Measurements from ENCODE around the gene NME7.

DNA sequence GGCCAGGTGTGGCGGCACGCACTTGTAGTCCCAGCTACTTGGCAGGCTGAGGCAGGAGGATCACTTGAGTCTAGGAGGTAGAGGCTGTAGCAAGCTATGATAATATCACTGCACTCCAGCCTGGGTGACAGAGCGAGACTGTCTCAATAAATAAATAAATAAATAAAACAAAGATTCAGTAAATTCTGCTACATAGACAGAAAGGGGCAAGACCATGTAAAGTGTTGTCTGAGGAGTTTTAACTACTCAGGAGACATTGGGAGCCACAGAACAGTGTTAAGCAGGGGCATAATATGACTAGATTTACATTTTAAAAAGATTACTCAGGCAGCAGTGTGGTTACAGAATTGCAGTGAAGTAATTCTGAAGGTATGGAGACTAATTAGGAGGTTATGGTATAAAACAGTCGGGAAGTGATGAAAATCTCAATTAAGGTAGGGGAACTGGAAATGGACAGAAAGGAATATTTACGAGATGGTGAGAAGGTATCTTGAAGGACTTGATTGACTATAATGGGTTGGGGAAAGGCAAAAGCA, 166.4 kb downstream of the NME7 start:
- TF ChIP-seq, protein P1, sequence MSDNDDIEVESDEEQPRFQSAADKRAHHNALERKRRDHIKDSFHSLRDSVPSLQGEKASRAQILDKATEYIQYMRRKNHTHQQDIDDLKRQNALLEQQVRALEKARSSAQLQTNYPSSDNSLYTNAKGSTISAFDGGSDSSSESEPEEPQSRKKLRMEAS (IDR thresholded peaks at IDR 0.05), result no peak
- TF ChIP-seq, protein P2, sequence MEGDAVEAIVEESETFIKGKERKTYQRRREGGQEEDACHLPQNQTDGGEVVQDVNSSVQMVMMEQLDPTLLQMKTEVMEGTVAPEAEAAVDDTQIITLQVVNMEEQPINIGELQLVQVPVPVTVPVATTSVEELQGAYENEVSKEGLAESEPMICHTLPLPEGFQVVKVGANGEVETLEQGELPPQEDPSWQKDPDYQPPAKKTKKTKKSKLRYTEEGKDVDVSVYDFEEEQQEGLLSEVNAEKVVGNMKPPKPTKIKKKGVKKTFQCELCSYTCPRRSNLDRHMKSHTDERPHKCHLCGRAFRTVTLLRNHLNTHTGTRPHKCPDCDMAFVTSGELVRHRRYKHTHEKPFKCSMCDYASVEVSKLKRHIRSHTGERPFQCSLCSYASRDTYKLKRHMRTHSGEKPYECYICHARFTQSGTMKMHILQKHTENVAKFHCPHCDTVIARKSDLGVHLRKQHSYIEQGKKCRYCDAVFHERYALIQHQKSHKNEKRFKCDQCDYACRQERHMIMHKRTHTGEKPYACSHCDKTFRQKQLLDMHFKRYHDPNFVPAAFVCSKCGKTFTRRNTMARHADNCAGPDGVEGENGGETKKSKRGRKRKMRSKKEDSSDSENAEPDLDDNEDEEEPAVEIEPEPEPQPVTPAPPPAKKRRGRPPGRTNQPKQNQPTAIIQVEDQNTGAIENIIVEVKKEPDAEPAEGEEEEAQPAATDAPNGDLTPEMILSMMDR (IDR thresholded peaks at IDR 0.05; ENCODE audit: low read depth, low read length, missing input control), result no peak
- TF ChIP-seq JUND (IDR thresholded peaks at IDR 0.05) (no peak), RAD21 (IDR thresholded peaks at IDR 0.05) (no peak), EGR1 (IDR thresholded peaks at IDR 0.05; ENCODE audit: low read depth in 2 of 2) (no peak), GABPA (IDR thresholded peaks at IDR 0.05 in 1 of 2, conservative IDR thresholded peaks at IDR 0.05 in 1 of 2) (no peak), FOXA1 (IDR thresholded peaks at IDR 0.05) (no peak), YY1 (IDR thresholded peaks at IDR 0.05) (no peak), SP1 (IDR thresholded peaks at IDR 0.05) (no peak)
- TF ChIP-seq, protein P3, sequence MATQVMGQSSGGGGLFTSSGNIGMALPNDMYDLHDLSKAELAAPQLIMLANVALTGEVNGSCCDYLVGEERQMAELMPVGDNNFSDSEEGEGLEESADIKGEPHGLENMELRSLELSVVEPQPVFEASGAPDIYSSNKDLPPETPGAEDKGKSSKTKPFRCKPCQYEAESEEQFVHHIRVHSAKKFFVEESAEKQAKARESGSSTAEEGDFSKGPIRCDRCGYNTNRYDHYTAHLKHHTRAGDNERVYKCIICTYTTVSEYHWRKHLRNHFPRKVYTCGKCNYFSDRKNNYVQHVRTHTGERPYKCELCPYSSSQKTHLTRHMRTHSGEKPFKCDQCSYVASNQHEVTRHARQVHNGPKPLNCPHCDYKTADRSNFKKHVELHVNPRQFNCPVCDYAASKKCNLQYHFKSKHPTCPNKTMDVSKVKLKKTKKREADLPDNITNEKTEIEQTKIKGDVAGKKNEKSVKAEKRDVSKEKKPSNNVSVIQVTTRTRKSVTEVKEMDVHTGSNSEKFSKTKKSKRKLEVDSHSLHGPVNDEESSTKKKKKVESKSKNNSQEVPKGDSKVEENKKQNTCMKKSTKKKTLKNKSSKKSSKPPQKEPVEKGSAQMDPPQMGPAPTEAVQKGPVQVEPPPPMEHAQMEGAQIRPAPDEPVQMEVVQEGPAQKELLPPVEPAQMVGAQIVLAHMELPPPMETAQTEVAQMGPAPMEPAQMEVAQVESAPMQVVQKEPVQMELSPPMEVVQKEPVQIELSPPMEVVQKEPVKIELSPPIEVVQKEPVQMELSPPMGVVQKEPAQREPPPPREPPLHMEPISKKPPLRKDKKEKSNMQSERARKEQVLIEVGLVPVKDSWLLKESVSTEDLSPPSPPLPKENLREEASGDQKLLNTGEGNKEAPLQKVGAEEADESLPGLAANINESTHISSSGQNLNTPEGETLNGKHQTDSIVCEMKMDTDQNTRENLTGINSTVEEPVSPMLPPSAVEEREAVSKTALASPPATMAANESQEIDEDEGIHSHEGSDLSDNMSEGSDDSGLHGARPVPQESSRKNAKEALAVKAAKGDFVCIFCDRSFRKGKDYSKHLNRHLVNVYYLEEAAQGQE (IDR thresholded peaks at IDR 0.05), result no peak

Data from liver (tissue), 3 donors.